Natural killer cell (primary cell): ENCODE measurements around the gene BRI3BP. TPM values are rescaled to one million over a fixed set of nuclear protein-coding genes. Genes with fewer than 3 reads are reported as not detected.

ENCODE experiments used
- ATAC-seq, 3 donors: fragments of 150-1000 bp in 2 of 3; fragments of 200-7000 bp in 1 of 3; cut with Tn5 transposase; 1 replicate in 1 of 3; 2 replicates in 2 of 3; pipeline ENCODE4 v1.10.0; 2021; ENCODE audit warnings: mild to moderate bottlenecking in 2 of 3, moderate library complexity in 2 of 3
- DNase-seq, 2 donors: peaks; one replicate each; pipeline versions ENCODE4 v3.0.0 to v3.0.0-alpha.2; 2013 to 2021; ENCODE audit warnings: mixed read lengths in 1 of 2
- H3K27ac ChIP-seq: one replicate; pipeline ENCODE4 v1.5.1; 2013; ENCODE audit warnings: mild to moderate bottlenecking, low read length
- H3K27me3 ChIP-seq: one replicate; pipeline ENCODE4 v1.6.1; 2013; ENCODE audit warnings: low read length; ENCODE audit not compliant: control insufficient read depth, insufficient read depth
- H3K36me3 ChIP-seq: one replicate; pipeline ENCODE4 v1.6.1; 2013; ENCODE audit warnings: low read length; ENCODE audit not compliant: control insufficient read depth, insufficient read depth
- H3K4me1 ChIP-seq: one replicate; pipeline ENCODE4 v1.6.1; 2013; ENCODE audit warnings: low read length; ENCODE audit not compliant: control insufficient read depth, insufficient read depth
- H3K4me3 ChIP-seq: one replicate; pipeline ENCODE4 v1.5.1; 2013; ENCODE audit warnings: low read length
- H3K9me3 ChIP-seq: one replicate; pipeline ENCODE4 v1.6.1; 2013; ENCODE audit warnings: low read length; ENCODE audit not compliant: control insufficient read depth, insufficient read depth
- H3K27ac Mint-ChIP-seq, 2 donors: one replicate each; pipeline ENCODE4 v1.8.0; 2022; ENCODE audit warnings: mild to moderate bottlenecking in 2 of 2, mixed read lengths in 2 of 2, moderate library complexity in 1 of 2
- H3K27me3 Mint-ChIP-seq, 2 donors: one replicate each; pipeline ENCODE4 v1.8.0; 2022; ENCODE audit warnings: low read depth in 2 of 2, mixed read lengths in 2 of 2
- H3K36me3 Mint-ChIP-seq: one replicate; pipeline ENCODE4 v1.8.0; 2022; ENCODE audit warnings: mixed read lengths
- H3K4me1 Mint-ChIP-seq, 2 donors: one replicate each; pipeline ENCODE4 v1.8.0; 2022; ENCODE audit warnings: mixed read lengths in 2 of 2
- H3K4me3 Mint-ChIP-seq: one replicate; pipeline ENCODE4 v1.8.0; 2022; ENCODE audit warnings: mild to moderate bottlenecking, moderate library complexity, mixed read lengths
- H3K9me3 Mint-ChIP-seq, 2 donors: one replicate each; pipeline ENCODE4 v1.8.0; 2022; ENCODE audit warnings: mixed read lengths in 2 of 2
- WGBS: methylation state at CpG from one replicate; pipeline ENCODE4 v1.1.7; 2013; ENCODE audit warnings: missing lambda C conversion rate; ENCODE audit not compliant: insufficient coverage; 5-methylcytosine and 5-hydroxymethylcytosine counted together
- intact Hi-C: fragments of 100-400 bp; cut with micrococcal nuclease; formaldehyde crosslinking; loops from one replicate; pipeline ENCODE4 v1.14.2; 2022
- total RNA-seq, 4 donors: library from RNA; stranded (reverse); fragments of 120-200 nt in 1 of 4; gene quantifications; one replicate each; pipeline versions ENCODE4 v1.2.3 to v1.2.4, GENCODE V29; 2013 to 2022
- TF ChIP-seq, protein P1 (sequence below): fragments of 200-600 bp; IDR thresholded peaks from one replicate; pipeline ENCODE4 v1.8.0; 2022; ENCODE audit warnings: antibody characterized with exemption

Gene BRI3BP
- total RNA-seq, 3 donors from 2014 or later (not counting 1 experiment from before 2014, with no cell fraction given): 4.2 to 6.8 (median 5.4) TPM

DNA sequence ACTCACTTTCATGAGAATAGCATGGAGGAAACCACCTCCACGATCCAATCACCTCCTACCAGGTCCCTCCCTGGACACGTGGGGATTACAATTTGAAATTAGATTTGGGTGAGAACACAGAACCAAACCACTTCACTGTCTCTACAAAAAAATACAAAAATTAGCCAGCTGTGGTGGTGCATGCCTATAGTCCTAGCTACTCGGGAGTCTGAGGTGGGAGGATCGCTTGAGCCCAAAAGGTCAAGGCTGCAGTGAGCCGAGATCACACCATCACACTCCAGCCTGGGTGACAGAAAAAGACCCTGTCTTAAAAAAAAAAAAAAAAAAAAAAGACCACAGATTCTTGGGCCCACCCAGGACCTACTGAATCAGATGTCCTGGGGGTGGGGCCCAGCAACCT, 28.3 kb downstream of the BRI3BP start:
- Mint-ChIP-seq H3K9me3 (no peaks in the 10 kb centered on the region), H3K27ac (no peak overlapping the region), H3K27me3 (no peaks in the 10 kb centered on the region), H3K4me1 (no peaks in the 10 kb centered on the region), H3K4me3 (no peak overlapping the region), H3K36me3 (no peaks in the 10 kb centered on the region)
- Histone ChIP-seq H3K27ac (no peak overlapping the region), H3K4me3 (no peak overlapping the region), H3K36me3 (no peaks in the 10 kb centered on the region), H3K9me3 (no peaks in the 10 kb centered on the region), H3K27me3 (no peaks in the 10 kb centered on the region), H3K4me1 (no peaks in the 10 kb centered on the region)
- WGBS: 100% methylated on average over 3 of the region's 5 CpGs
- DNase-seq (no peak), ATAC-seq (no peak)
- intact Hi-C loops: no loop called here
- TF ChIP-seq, protein P1, sequence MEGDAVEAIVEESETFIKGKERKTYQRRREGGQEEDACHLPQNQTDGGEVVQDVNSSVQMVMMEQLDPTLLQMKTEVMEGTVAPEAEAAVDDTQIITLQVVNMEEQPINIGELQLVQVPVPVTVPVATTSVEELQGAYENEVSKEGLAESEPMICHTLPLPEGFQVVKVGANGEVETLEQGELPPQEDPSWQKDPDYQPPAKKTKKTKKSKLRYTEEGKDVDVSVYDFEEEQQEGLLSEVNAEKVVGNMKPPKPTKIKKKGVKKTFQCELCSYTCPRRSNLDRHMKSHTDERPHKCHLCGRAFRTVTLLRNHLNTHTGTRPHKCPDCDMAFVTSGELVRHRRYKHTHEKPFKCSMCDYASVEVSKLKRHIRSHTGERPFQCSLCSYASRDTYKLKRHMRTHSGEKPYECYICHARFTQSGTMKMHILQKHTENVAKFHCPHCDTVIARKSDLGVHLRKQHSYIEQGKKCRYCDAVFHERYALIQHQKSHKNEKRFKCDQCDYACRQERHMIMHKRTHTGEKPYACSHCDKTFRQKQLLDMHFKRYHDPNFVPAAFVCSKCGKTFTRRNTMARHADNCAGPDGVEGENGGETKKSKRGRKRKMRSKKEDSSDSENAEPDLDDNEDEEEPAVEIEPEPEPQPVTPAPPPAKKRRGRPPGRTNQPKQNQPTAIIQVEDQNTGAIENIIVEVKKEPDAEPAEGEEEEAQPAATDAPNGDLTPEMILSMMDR: no peak

DNA sequence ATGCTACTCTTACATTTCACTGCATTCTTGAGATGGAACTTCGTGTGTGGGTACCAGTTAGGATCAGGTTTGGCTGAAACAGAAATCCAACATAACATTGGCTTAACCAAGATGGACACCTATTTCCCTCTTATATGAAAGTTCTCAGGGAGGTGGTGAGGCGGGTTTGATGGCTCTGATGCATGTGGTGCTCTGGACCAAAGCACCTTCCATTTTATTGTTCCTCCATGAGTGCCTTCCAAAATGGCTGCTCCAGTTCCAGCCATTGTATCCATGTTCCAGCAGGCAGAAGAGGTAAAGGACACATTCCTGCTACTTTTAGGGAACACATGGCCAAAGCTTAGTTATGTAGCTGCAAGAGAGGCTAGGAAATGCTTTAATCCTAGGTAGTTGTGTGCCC, 29.6 kb downstream of the BRI3BP start:
- intact Hi-C loops: no loop called here
- ATAC-seq (no peak), DNase-seq (no peak)
- no peak overlapping the region for H3K4me3 Mint-ChIP-seq
- Histone ChIP-seq H3K36me3 (no peaks in the 10 kb centered on the region), H3K4me3 (no peak overlapping the region), H3K27ac (no peak overlapping the region), H3K27me3 (no peaks in the 10 kb centered on the region), H3K4me1 (no peaks in the 10 kb centered on the region), H3K9me3 (no peaks in the 10 kb centered on the region)
- H3K27me3 Mint-ChIP-seq: no peaks in the 10 kb centered on the region
- no peaks in the 10 kb centered on the region for H3K36me3 Mint-ChIP-seq
- H3K9me3 Mint-ChIP-seq: no peaks in the 10 kb centered on the region
- no peaks in the 10 kb centered on the region for H3K4me1 Mint-ChIP-seq
- WGBS: 86% methylated on average over 2 of the region's 2 CpGs
- TF ChIP-seq, protein P1: no peak
- H3K27ac Mint-ChIP-seq: no peak overlapping the region

DNA sequence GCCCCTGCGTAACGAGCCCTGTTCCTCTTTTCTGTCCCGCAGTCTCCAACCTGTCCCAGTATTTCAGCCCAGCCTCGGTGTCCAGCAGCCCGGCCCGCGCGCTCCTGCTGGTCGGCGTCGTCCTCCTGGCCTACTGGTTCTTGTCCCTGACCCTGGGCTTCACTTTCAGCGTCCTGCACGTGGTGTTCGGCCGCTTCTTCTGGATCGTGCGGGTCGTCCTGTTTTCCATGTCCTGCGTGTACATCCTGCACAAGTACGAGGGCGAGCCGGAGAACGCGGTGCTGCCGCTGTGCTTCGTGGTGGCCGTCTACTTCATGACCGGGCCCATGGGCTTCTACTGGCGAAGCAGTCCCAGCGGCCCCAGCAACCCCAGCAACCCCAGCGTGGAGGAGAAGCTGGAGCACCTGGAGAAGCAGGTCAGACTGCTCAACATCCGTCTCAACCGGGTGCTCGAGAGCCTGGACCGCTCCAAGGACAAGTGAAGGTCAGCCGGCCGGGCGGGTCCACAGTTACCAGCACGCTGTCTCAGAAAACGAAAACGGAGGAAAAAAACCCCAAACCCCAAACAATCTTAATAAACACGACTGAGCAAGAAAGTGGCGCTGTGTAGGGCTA, 31.6 kb downstream of the BRI3BP start:
- Histone ChIP-seq H3K4me3 (no peak overlapping the region), H3K36me3 (no peaks in the 10 kb centered on the region), H3K27ac (no peak overlapping the region), H3K9me3 (no peaks in the 10 kb centered on the region), H3K27me3 (no peaks in the 10 kb centered on the region), H3K4me1 (no peaks in the 10 kb centered on the region)
- no peak overlapping the region for H3K4me3 Mint-ChIP-seq
- ATAC-seq: no peak
- 94% methylated on average over 42 of the region's 43 CpGs for WGBS
- DNase-seq: no peak
- intact Hi-C loops: no loop called here
- H3K4me1 Mint-ChIP-seq: peaks cover 0 to 3% of the 10 kb centered on the region in 2 donors
- no peaks in the 10 kb centered on the region for H3K36me3 Mint-ChIP-seq
- H3K9me3 Mint-ChIP-seq: no peaks in the 10 kb centered on the region
- H3K27me3 Mint-ChIP-seq: no peaks in the 10 kb centered on the region
- TF ChIP-seq, protein P1: no peak
- no peak overlapping the region for H3K27ac Mint-ChIP-seq

DNA sequence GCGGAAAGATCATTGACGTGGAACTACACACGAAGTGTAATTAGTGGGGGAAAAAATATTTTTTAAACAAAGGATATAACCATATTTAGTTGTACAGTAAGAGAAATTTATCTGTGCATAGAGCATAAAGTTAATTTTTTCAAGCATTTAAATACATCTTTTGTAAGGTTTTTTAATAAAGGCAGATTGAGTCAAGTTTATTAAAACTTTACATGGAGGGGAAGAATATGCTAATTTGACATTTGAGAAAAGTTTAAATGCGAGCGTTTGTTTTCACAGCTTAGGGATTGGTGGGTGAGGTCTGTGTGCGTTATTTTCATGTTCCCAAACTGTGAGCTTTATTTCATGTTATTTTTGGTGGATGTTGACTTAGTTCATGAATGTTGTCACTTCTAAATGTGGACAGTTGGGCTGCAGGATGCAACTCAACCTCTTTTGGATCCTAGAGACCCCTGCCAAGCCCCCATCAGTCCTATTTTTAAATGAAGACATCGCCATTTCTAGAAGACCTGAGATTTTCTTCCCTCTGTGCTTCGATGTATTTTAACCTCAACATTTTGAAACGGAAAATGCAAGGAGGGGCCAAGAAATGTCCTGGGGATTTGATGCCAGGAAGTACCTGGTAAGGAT, 32.3 kb downstream of the BRI3BP start:
- no peak for ATAC-seq
- Histone ChIP-seq H3K9me3 (no peaks in the 10 kb centered on the region), H3K4me3 (no peak overlapping the region), H3K4me1 (no peaks in the 10 kb centered on the region), H3K27ac (no peak overlapping the region), H3K27me3 (no peaks in the 10 kb centered on the region), H3K36me3 (no peaks in the 10 kb centered on the region)
- TF ChIP-seq, protein P1: no peak
- WGBS: 99% methylated on average over 6 of the region's 9 CpGs
- no peaks in the 10 kb centered on the region for H3K36me3 Mint-ChIP-seq
- no peaks in the 10 kb centered on the region for H3K9me3 Mint-ChIP-seq
- H3K27me3 Mint-ChIP-seq: no peaks in the 10 kb centered on the region
- H3K27ac Mint-ChIP-seq: no peak overlapping the region
- intact Hi-C loops: no loop called here
- no peak for DNase-seq
- peaks cover 0 to 3% of the 10 kb centered on the region in 2 donors for H3K4me1 Mint-ChIP-seq
- no peak overlapping the region for H3K4me3 Mint-ChIP-seq
